Lower leg skin (tissue), 3 donors: ENCODE data around the gene COBL.

Source experiments
- CTCF ChIP-seq, 3 donors: fragments of 450-650 bp; IDR thresholded peaks; one replicate each; pipeline ENCODE4 v1.5.1; 2016; ENCODE audit warnings: antibody characterized with exemption in 3 of 3, mild to moderate bottlenecking in 3 of 3, moderate library complexity in 2 of 3
- POLR2A ChIP-seq, 2 donors: fragments of 450-650 bp; IDR thresholded peaks; one replicate each; pipeline ENCODE4 v1.6.1; 2016 to 2017; ENCODE audit warnings: antibody characterized with exemption in 2 of 2, mild to moderate bottlenecking in 1 of 2, moderate library complexity in 1 of 2

- TF ChIP-seq CTCF (IDR thresholded peaks at IDR 0.05) (no peak), POLR2A (IDR thresholded peaks at IDR 0.05) (no peak)
Measured at GRCh38 chr7:50970092-50970491, 346.5 kb downstream of the COBL start.
